HepG2 (cell line): ENCODE results near the gene CCDC74A.
"Not testable (repeated sequence)": the region's sequence is repeated elsewhere in the genome, so short reads cannot be mapped to it uniquely, and the experiment has no call there.

ENCODE experiments used
- AFF4 ChIP-seq: sonication (generic); formaldehyde crosslinking; IDR thresholded peaks from 2 replicates; pipeline ENCODE4 v1.4.0; 2020; ENCODE audit warnings: missing genetic modification reagents
- KAT7 ChIP-seq: IDR thresholded peaks from 2 replicates; pipeline ENCODE4 v1.6.1; 2018; ENCODE audit warnings: borderline replicate concordance, missing compliant biosample characterization
- NR0B2 ChIP-seq: sonication (generic); formaldehyde crosslinking; IDR thresholded peaks from 2 replicates; pipeline ENCODE4 v1.4.0; 2020; ENCODE audit warnings: mild to moderate bottlenecking, missing genetic modification reagents
- POLR2AphosphoS2 ChIP-seq: IDR thresholded peaks from 2 replicates; pipeline ENCODE4 v1.6.1; 2011; ENCODE audit warnings: low read depth, low read length, improper control_type of control experiment
- REST ChIP-seq, 2 experiments: IDR thresholded peaks; 2 replicates each; pipeline ENCODE4 v1.6.1; 2011 to 2012; ENCODE audit warnings: low read length in 2 of 2, borderline replicate concordance in 1 of 2, low read depth in 1 of 2, mild to moderate bottlenecking in 1 of 2, moderate library complexity in 1 of 2
- SCMH1 ChIP-seq: sonication (generic); formaldehyde crosslinking; IDR thresholded peaks from 2 replicates; pipeline ENCODE4 v1.9.0; 2021; ENCODE audit warnings: missing genetic modification reagents, mild to moderate bottlenecking, borderline replicate concordance
- TSC22D2 ChIP-seq: sonication (generic); formaldehyde crosslinking; IDR thresholded peaks from 2 replicates; pipeline ENCODE4 v1.5.1; 2020; ENCODE audit warnings: missing genetic modification reagents, mild to moderate bottlenecking, borderline replicate concordance
- XRCC5 ChIP-seq: fragments of 200-400 bp; formaldehyde crosslinking; optimal IDR thresholded peaks from 2 replicates; pipeline ENCODE3; 2017; ENCODE audit warnings: mild to moderate bottlenecking, low read length
- ZNF776 ChIP-seq: sonication (generic); formaldehyde crosslinking; IDR thresholded peaks from 2 replicates; pipeline ENCODE4 v1.4.0; 2020; ENCODE audit warnings: mild to moderate bottlenecking, missing genetic modification reagents
- TF ChIP-seq, protein P1 (sequence below): sonication (generic); formaldehyde crosslinking; IDR thresholded peaks from 2 replicates; pipeline ENCODE4 v1.4.0; 2020; ENCODE audit warnings: missing genetic modification reagents, borderline replicate concordance
- TF ChIP-seq, protein P2 (sequence below): sonication (generic); formaldehyde crosslinking; IDR thresholded peaks from 2 replicates; pipeline ENCODE4 v1.5.0; 2020; ENCODE audit warnings: mild to moderate bottlenecking, missing genetic modification reagents, moderate library complexity

GRCh38 chr2:131514408-131515166 lies 13.1 kb upstream of the CCDC74A start:
- TF ChIP-seq, protein P1, sequence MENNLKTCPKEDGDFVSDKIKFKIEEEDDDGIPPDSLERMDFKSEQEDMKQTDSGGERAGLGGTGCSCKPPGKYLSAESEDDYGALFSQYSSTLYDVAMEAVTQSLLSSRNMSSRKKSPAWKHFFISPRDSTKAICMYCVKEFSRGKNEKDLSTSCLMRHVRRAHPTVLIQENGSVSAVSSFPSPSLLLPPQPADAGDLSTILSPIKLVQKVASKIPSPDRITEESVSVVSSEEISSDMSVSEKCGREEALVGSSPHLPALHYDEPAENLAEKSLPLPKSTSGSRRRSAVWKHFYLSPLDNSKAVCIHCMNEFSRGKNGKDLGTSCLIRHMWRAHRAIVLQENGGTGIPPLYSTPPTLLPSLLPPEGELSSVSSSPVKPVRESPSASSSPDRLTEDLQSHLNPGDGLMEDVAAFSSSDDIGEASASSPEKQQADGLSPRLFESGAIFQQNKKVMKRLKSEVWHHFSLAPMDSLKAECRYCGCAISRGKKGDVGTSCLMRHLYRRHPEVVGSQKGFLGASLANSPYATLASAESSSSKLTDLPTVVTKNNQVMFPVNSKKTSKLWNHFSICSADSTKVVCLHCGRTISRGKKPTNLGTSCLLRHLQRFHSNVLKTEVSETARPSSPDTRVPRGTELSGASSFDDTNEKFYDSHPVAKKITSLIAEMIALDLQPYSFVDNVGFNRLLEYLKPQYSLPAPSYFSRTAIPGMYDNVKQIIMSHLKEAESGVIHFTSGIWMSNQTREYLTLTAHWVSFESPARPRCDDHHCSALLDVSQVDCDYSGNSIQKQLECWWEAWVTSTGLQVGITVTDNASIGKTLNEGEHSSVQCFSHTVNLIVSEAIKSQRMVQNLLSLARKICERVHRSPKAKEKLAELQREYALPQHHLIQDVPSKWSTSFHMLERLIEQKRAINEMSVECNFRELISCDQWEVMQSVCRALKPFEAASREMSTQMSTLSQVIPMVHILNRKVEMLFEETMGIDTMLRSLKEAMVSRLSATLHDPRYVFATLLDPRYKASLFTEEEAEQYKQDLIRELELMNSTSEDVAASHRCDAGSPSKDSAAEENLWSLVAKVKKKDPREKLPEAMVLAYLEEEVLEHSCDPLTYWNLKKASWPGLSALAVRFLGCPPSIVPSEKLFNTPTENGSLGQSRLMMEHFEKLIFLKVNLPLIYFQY (CRISPR knock-in tag): not testable (repeated sequence)
- TF ChIP-seq NR0B2 (CRISPR knock-in tag); TSC22D2 (CRISPR knock-in tag); POLR2AphosphoS2; XRCC5; REST (IDR thresholded peaks at IDR 0.05; ENCODE audit: borderline replicate concordance in 1 of 2, low read depth in 1 of 2, low read length in 2 of 2); KAT7 (CRISPR knock-in tag); ZNF776 (CRISPR knock-in tag); AFF4; SCMH1 (CRISPR knock-in tag): not testable (repeated sequence)
- TF ChIP-seq, protein P2, sequence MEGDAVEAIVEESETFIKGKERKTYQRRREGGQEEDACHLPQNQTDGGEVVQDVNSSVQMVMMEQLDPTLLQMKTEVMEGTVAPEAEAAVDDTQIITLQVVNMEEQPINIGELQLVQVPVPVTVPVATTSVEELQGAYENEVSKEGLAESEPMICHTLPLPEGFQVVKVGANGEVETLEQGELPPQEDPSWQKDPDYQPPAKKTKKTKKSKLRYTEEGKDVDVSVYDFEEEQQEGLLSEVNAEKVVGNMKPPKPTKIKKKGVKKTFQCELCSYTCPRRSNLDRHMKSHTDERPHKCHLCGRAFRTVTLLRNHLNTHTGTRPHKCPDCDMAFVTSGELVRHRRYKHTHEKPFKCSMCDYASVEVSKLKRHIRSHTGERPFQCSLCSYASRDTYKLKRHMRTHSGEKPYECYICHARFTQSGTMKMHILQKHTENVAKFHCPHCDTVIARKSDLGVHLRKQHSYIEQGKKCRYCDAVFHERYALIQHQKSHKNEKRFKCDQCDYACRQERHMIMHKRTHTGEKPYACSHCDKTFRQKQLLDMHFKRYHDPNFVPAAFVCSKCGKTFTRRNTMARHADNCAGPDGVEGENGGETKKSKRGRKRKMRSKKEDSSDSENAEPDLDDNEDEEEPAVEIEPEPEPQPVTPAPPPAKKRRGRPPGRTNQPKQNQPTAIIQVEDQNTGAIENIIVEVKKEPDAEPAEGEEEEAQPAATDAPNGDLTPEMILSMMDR: not testable (repeated sequence)
